Measurements from ENCODE around the gene SCO1. TPM values are rescaled to one million over a fixed set of nuclear protein-coding genes. Genes with fewer than 3 reads are reported as not detected.

Gene SCO1
- total RNA-seq, 1 donor from 2014 or later, result 36.0 TPM

GRCh38 chr17:10683853-10684252, 13.5 kb downstream of the SCO1 start:
- H3K27ac Mint-ChIP-seq (ENCODE audit: unreplicated experiment), result no peak overlapping the region
- Histone ChIP-seq H3K4me3 (ENCODE audit: insufficient read depth, low read depth, low read length) (no peak overlapping the region), H3K27me3 (ENCODE audit: insufficient read depth, low read length) (no peaks in the 10 kb centered on the region), H3K4me2 (ENCODE audit: low read length) (no peak overlapping the region), H3K9ac (ENCODE audit: low read length) (no peak overlapping the region), H3K36me3 (ENCODE audit: insufficient read depth, low read length) (peaks cover 37% of the 10 kb centered on the region), H3K9me3 (ENCODE audit: insufficient read depth, low read depth, low read length) (no peaks in the 10 kb centered on the region), H3K27ac (ENCODE audit: low read depth, low read length) (no peak overlapping the region), H3K79me2 (ENCODE audit: insufficient read depth, low read length) (peaks cover 12% of the 10 kb centered on the region), H3K4me1 (ENCODE audit: insufficient read depth, low read length) (no peaks in the 10 kb centered on the region), H2AFZ (ENCODE audit: low read depth, low read length) (no peak overlapping the region), H4K20me1 (ENCODE audit: insufficient read depth, low read length) (peaks cover 11% of the 10 kb centered on the region)
- no peaks in the 10 kb centered on the region for H3K9me3 Mint-ChIP-seq (ENCODE audit: unreplicated experiment)
- H3K27me3 Mint-ChIP-seq (ENCODE audit: low read depth, unreplicated experiment), result no peaks in the 10 kb centered on the region
- peak; percentile 11 for DNase-seq (ENCODE audit: low read depth)
- no peak for TF ChIP-seq EZH2 (IDR thresholded peaks at IDR 0.05; ENCODE audit: insufficient read depth, low read length)
- TF ChIP-seq CTCF (IDR thresholded peaks at IDR 0.05; ENCODE audit: insufficient read depth, low read depth, low read length), result peak; percentile 60
- H3K4me3 Mint-ChIP-seq (ENCODE audit: unreplicated experiment), result no peak overlapping the region
- peaks cover 7% of the 10 kb centered on the region for H3K4me1 Mint-ChIP-seq (ENCODE audit: low read depth, unreplicated experiment)
- peaks cover 9% of the 10 kb centered on the region for H3K36me3 Mint-ChIP-seq (ENCODE audit: low read depth, unreplicated experiment)
- FAIRE-seq, result no peak

- H3K27me3 ChIP-seq (ENCODE audit: insufficient read depth, low read length), result no peaks in the 10 kb centered on the region
- no peak overlapping the region for H2AFZ ChIP-seq (ENCODE audit: low read depth, low read length)
- Mint-ChIP-seq H3K4me1 (ENCODE audit: low read depth, unreplicated experiment) (peaks cover 7% of the 10 kb centered on the region), H3K36me3 (ENCODE audit: low read depth, unreplicated experiment) (peaks cover 11% of the 10 kb centered on the region), H3K4me3 (ENCODE audit: unreplicated experiment) (no peak overlapping the region), H3K9me3 (ENCODE audit: unreplicated experiment) (no peaks in the 10 kb centered on the region), H3K27ac (ENCODE audit: unreplicated experiment) (peak overlapping the region; percentile 6), H3K27me3 (ENCODE audit: low read depth, unreplicated experiment) (no peaks in the 10 kb centered on the region)
- H3K27ac ChIP-seq (ENCODE audit: low read depth, low read length), result peak overlapping the region; percentile 7
- FAIRE-seq (peak; percentile 41), DNase-seq (ENCODE audit: low read depth) (peak; percentile 92)
- H4K20me1 ChIP-seq (ENCODE audit: insufficient read depth, low read length), result no peaks in the 10 kb centered on the region
- no peak overlapping the region for H3K4me3 ChIP-seq (ENCODE audit: insufficient read depth, low read depth, low read length)
- H3K4me2 ChIP-seq (ENCODE audit: low read length), result no peak overlapping the region
- TF ChIP-seq CTCF (IDR thresholded peaks at IDR 0.05; ENCODE audit: insufficient read depth, low read depth, low read length), result no peak
- TF ChIP-seq EZH2 (IDR thresholded peaks at IDR 0.05; ENCODE audit: insufficient read depth, low read length), result no peak
- H3K36me3 ChIP-seq (ENCODE audit: insufficient read depth, low read length), result peaks cover 33% of the 10 kb centered on the region
- H3K4me1 ChIP-seq (ENCODE audit: insufficient read depth, low read length), result no peaks in the 10 kb centered on the region
- no peaks in the 10 kb centered on the region for H3K79me2 ChIP-seq (ENCODE audit: insufficient read depth, low read length)
- no peaks in the 10 kb centered on the region for H3K9me3 ChIP-seq (ENCODE audit: insufficient read depth, low read depth, low read length)
- H3K9ac ChIP-seq (ENCODE audit: low read length), result no peak overlapping the region
These were observed 15.4 kb downstream of the SCO1 start for GRCh38 chr17:10681866-10682446.

- peaks cover 2% of the 10 kb centered on the region for H3K36me3 Mint-ChIP-seq (ENCODE audit: low read depth, unreplicated experiment)
- Histone ChIP-seq H3K9ac (ENCODE audit: low read length) (no peak overlapping the region), H4K20me1 (ENCODE audit: insufficient read depth, low read length) (no peaks in the 10 kb centered on the region), H3K9me3 (ENCODE audit: insufficient read depth, low read depth, low read length) (no peaks in the 10 kb centered on the region), H3K4me2 (ENCODE audit: low read length) (no peak overlapping the region), H2AFZ (ENCODE audit: low read depth, low read length) (no peak overlapping the region), H3K79me2 (ENCODE audit: insufficient read depth, low read length) (no peaks in the 10 kb centered on the region), H3K27ac (ENCODE audit: low read depth, low read length) (no peak overlapping the region), H3K36me3 (ENCODE audit: insufficient read depth, low read length) (peaks cover 9% of the 10 kb centered on the region), H3K4me3 (ENCODE audit: insufficient read depth, low read depth, low read length) (no peak overlapping the region), H3K4me1 (ENCODE audit: insufficient read depth, low read length) (no peaks in the 10 kb centered on the region), H3K27me3 (ENCODE audit: insufficient read depth, low read length) (no peaks in the 10 kb centered on the region)
- FAIRE-seq (no peak), DNase-seq (ENCODE audit: low read depth) (no peak)
- no peaks in the 10 kb centered on the region for H3K4me1 Mint-ChIP-seq (ENCODE audit: low read depth, unreplicated experiment)
- no peak overlapping the region for H3K27ac Mint-ChIP-seq (ENCODE audit: unreplicated experiment)
- TF ChIP-seq EZH2 (IDR thresholded peaks at IDR 0.05; ENCODE audit: insufficient read depth, low read length) (no peak), CTCF (IDR thresholded peaks at IDR 0.05; ENCODE audit: insufficient read depth, low read depth, low read length) (no peak)
- no peaks in the 10 kb centered on the region for H3K9me3 Mint-ChIP-seq (ENCODE audit: unreplicated experiment)
- no peaks in the 10 kb centered on the region for H3K27me3 Mint-ChIP-seq (ENCODE audit: low read depth, unreplicated experiment)
- no peak overlapping the region for H3K4me3 Mint-ChIP-seq (ENCODE audit: unreplicated experiment)
These were observed 22.6 kb downstream of the SCO1 start for GRCh38 chr17:10674704-10675103.

All from astrocyte (in vitro differentiated cells and primary cell).